HG03565 (cell line): Measurements from ENCODE around the gene RPSA.
A peak's percentile ranks its signal among the peaks of the same experiment; 100 is the strongest.
"Not testable (repeated sequence)": the region's sequence is repeated elsewhere in the genome, so short reads cannot be mapped to it uniquely, and the experiment has no call there.

ENCODE experiments used
- ATAC-seq: cut with Tn5 transposase; IDR thresholded peaks from one replicate; pipeline ENCODE4 v1.9.1; 2021; ENCODE audit warnings: mild to moderate bottlenecking, moderate library complexity; ENCODE audit not compliant: unreplicated experiment

Gene RPSA

DNA sequence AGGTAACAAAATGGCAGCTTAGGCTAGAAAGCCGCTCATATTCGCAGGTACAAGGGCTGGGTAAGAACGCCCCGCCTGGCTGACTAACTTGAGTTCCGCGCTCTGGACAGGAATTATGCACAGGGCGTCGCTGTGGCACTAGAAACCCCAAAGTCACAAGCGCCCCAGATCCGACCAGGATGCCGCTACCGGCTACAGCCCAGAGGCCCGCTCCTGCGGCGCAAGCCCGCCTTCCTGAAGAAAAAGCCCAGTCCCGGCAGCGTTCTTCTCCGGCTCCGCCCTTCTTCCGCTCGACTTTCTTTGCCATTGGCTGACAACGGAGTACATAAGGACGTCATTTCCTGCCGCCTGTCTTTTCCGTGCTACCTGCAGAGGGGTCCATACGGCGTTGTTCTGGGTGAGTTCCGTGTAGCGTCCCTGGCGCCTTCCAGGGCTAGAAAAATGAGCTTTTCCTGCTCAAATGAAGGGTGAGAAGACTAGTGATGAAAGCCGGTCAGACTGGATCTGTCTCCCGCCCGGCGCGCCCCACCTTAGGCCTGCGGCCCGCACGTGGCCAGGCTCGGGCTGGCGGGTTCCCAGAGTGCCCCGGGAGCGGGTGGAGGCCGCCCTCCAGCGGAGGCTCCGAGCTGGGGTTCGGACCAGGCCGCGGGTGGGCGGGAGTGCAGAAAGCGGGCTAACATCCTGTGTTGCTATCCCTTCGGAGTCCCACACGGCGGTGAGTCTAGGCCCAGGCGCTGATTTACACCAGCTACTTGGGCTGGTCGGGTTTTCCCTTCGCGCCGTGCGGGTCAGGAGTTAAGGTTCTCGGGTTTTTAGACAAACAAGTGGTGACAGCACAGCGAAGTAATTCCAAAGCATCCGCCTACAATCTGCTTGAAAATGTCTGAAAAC lies at the start of gene RPSA:
Gene RPSA, plus strand, starts transcription at position 353 of the 891 bp plus-strand sequence. CDS start 934 bp downstream, outside the sequence.
- peak; percentile 91 for ATAC-seq

DNA sequence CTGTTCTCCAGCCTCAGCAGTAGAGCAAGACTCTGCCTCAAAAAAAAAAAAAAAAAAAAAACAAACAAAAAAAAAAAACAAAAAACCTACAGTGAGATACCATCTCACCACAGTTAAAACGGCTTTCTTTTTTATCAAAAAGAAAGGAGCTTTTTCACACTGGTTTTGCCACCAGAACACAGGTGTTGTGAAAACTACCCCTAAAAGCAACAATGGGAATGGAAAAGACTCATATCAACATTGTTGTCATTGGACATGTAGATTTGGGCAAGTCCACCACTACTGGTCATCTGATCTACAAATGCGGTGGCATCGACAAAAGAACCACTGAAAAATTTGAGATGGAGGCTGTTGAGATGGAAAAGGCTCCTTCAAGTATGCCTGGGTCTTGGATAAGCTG lies 48.2 kb upstream of the RPSA start:
- no peak for ATAC-seq

DNA sequence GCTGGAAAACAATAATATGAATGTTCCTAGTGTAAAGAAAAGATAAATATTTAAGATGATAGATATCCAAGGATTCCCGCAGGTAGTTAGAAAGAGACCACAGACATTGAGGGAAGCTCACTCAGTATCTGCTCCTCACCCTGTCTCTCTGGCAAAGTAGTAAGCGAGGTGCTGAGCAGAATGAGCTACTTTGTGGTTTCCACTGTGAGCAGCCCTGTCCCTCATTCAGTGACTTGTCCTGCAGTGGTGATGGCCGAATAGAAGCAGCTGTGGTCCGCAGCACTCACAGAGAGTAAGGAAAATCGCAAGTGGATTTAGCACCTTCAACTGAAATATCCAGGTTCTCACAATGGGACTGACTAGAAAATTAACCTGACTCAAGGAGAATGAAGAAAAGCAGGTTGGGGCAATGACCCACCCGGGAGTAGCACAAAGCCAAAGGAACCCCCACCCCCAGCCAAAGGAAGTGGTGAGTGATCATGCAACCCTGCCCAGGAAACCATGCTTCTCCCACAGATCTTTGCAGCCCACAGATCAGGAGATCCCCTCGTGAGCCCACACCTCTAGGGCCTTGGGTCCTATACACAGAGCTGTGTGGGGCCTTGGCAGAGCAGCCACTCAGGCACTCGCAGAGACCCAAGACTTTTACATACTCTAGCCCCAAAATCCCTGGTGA lies 45.1 kb upstream of the RPSA start:
- ATAC-seq: no peak

DNA sequence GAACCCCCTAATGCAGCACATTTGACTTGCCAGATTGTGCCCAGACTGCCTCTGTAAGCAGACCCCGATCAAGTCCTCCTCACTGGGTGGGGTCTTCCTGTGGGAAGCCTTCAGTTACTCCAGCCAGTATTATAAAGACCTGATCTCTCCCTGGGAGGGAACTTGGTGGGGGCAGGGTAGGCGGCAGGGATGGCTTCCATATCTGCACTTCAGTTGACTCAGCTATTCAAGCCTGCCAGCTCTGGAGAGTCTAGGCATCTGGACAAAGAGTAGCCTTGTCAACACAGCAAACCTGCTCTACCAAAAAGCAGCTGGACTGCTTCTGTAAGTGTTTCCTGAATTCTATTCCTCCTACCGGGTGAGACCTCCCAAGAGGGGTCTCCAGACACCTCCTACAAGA lies 44.3 kb upstream of the RPSA start:
- ATAC-seq: no peak

DNA sequence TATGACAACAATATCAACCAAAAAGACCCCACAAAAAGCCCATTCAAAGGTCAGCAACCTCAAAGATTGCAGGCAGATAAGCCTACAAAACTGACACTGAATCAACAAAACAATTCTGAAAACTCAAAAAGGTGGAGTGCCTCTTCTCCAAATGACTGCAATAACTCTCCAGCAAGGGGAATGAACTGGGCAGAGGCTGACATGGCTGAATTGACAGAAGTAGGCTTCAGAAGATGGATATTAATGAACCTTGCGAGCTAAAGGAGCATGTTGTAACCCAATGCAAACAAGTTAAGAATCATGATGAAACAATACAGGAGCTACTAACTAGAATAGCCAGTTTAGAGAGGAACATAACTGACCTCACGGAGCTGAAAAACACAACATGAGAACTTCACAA lies 43.7 kb upstream of the RPSA start:
- ATAC-seq: no peak

DNA sequence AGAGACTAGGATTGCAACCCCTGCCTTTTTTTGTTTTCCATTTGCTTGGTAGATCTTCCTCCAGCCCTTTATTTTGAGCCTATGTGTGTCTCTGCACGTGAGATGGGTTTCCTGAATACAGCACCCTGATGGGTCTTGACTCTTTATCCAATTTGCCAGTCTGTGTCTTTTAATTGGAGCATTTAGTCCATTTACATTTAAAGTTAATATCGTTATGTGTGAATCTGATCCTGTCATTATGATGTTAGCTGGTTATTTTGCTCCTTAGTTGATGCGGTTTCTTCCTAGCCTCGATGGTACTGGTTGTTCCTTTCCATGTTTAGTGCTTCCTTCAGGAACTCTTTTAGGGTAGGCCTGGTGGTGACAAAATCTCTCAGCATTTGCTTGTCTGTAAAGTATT lies 36.1 kb upstream of the RPSA start:
- not testable (repeated sequence) for ATAC-seq

DNA sequence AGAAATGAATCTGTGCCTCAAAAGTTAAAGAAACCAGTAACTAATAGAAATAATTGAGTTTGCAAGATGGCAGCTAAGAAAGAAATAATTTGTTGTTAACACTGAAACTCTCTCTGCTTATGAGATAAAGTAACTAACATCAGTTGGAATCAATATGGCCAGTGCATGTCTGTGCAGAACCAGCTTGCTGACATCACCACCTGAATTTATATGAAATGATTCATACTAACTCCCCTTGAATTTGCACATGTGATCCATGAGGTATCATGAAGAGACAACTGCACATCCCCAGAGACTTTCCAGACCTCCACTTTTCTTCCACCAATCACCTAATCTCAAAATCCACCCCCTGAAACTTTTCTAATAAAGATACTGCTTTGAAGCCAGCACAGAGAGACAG lies 33.7 kb upstream of the RPSA start:
- no peak for ATAC-seq

DNA sequence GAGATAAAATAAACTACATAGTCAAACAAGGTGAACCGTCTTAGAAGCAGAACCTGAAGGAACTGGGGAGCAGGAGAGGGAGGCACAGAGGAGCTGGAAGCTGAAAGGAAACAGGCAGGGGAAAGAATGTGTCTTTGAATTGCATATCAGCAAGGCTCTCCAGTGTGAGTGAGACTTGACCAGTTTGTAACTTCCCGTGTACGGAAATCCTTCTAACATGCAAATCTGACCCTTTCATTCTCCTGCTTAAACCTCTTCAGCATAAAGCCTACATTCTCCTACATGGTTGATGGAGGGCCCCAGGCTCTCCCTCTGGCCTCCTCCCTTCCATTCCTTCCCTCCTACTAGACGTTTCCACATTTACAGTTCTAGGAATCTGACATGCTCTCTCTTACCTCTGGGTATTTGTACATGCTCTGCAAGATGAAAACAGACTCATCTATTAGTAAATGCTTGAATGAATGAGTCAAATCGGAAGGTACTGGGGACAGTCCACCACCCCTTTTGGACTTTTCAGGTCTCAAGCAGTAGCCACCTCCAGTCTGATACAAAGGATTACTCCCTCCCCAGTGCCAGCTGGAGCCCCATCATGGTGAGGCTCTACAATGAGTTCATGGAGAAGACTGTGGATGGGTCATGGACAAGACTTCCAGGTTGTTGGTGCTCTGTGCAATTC lies 29.4 kb upstream of the RPSA start:
- no peak for ATAC-seq

DNA sequence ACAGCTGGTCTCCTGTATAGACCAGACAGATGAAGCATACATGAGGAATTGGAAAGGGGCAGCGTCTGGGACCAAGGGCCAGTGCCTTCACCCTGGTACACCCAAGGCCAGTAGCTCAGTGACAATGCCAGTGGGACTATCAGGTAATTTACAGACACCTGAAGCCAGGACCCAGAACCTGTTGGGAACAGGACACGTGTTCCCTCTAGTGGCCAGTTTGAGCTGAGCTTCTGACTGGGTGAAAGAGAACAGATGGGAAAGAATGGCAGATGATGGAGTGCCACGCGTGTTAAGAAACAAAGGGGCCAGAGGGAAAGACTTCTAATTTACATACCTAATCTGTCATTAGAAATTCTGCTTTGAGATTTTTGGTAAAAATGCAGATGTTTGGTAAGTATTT lies 28.4 kb upstream of the RPSA start:
- peak; percentile 58 for ATAC-seq

DNA sequence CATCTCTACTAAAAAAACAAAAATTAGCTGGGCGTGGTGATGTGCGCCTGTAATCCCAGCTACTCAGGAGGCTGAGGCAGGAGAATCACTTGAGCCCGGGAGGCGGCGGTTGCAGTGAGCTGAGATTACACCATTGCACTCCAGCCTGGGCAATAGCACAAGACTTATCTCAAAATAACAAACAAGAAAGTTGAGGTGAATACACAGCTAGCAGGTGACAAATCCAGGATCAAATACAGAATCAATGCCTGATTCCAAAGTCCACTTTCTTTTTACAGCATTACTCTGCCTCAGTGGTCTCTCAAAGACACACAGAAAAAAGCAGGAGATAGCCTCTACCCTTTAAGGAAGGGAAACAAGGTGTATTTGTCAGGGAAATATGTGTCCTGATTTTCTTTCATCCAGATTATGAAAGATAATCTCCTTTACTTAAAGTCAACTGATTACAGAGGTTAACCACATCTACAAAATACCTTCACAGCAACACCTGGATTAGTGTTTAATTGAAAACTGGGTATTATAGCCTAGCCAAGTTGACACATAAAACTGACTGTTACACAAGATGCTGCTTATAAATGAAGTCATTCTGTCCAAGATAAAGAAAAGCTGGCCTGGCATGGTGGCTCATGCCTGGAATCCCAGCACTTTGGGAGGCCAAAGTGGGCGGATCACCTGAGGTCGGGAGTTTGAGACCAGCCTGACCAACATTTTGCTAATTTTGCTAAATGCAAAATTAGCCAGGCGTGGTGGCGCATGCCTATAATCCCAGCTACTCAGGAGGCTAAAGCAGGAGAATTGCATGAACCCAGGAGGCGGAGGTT lies 27.4 kb upstream of the RPSA start:
- no peak for ATAC-seq

DNA sequence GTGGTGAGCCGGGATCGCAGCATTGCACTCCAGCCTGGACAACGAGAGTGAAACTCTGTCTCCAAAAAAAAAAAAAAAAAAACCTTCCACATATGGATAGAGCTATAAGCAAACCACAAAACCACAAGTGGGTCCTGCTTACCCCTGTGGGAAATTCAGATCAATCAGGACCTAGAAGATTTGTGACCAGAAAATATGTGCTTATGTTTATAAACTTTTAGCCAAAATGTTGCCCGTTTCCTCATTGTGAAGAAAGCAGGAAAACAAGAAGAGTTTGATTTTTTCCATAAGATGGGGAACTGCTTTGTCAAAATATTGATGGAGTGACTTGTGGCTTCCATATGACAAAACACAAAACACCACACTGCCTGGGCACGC lies 26.8 kb upstream of the RPSA start:
- no peak for ATAC-seq

DNA sequence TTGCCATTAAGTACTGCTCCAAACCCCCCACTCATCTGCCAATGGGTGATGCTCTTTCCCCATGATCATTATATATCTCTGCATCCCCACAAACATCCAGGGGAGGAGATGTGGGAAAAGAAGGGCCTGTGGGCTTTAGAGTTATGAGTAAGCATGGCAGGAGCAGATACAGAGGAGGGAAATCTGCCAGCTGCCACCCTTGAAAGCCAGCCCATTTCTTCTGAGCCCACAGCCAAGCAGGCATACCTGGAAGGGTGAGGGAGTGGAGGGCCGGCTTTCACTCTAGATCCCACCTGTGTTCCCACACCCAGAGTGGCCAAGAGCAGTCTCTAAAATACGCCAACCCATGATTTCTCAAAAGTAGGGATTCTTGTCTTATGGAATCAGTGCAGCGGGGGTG lies 25.1 kb upstream of the RPSA start:
- no peak for ATAC-seq

DNA sequence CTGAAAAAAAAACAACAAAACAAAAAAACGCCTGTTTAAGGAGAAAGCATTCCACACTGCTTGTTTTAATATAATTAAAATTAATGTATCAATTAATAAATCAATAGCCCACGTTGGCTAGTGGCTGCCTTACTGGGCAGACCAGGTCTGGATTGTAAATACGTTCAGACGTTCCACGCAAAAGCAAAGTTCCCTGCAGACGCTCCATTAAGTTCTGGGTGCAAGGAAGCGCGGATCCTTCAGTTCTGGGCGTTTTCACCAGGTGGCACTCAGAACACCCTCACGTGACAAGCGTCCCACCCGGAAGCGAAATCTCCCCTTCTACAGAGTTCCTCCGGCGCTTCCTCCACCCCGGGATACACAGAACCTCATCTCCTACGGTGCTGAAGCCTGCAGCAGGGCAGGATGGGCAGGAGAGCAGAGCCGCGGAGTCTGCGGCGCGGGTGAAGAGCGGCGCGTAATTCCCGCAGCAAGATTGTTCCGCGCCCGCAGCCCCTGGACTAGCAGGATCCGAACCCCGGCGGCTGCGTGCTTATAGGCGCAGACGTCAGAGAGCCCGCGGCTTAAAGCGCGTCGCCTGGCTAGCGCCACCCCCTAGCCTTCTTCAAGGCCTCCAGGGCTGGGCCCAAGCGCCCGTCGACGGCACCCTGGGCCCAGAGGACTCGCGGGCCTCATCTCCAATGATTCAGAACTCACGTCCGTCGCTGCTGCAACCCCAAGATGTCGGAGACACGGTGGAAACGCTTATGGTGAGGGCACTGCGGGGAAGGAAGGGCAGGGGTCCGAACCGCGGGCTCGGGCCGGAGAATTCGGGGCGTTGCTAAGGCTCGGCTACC lies 23.3 kb upstream of the RPSA start, which contains the start of gene SLC25A38:
Gene SLC25A38, plus strand, starts transcription at position 326 of the 836 bp plus-strand sequence. Its CDS starts 355 bp downstream, at position 681.
- peak; percentile 52 for ATAC-seq

DNA sequence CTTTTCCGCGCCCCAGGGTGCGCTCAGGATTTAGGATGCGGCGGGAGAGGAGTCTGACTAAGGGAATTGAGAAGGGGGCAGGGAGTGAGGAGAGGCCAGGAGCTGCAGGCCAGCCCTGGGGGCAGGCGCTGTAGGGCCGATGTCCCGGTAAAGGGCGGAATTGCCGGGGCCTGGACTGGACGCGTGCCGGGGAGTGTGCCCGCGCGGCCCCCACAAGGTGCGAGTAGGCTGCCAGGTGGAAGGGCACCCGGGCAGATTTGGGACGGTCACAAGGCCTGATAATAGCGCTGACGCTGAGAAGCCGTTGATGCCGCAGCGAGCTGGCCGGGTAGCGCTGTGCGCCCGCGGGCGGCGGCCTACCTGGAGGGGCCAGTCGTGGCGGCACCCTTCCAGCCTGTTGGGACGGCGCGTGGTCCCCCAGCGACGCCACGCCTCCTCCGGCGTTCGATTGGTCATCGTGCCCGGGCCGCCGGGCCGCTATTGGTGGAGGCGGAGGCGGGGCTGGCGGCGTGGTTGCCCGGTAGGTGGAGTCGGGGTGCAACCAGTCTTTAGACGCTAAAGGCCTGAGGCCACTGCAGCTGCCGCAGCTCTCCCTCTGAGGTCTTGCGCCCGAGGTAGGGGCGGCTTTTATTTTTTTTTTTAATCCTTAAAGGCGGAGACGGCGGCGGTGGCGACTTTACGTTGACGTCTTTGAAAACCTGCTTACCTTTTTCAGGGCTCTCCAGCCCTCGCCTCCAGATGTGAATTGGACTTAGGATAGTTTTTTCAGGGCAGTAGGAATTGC lies 22.4 kb upstream of the RPSA start:
- ATAC-seq: peak; percentile 67

DNA sequence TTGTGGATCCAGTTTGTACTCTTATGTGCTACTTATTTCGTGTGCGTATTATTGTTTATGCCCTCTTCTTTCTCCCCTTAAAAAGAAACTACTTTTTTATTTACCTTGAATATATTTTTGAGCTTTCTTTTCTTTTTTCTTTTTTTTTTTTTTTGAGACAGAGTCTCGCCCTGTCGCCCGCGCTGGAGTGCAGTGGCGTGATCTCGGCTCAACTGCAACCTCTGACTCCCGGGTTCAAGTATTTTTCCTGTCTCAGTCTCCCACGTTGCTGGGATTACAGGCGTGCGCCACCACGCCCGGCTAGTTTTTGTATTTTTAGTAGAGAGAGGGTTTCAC lies 21.9 kb upstream of the RPSA start:
- no peak for ATAC-seq

DNA sequence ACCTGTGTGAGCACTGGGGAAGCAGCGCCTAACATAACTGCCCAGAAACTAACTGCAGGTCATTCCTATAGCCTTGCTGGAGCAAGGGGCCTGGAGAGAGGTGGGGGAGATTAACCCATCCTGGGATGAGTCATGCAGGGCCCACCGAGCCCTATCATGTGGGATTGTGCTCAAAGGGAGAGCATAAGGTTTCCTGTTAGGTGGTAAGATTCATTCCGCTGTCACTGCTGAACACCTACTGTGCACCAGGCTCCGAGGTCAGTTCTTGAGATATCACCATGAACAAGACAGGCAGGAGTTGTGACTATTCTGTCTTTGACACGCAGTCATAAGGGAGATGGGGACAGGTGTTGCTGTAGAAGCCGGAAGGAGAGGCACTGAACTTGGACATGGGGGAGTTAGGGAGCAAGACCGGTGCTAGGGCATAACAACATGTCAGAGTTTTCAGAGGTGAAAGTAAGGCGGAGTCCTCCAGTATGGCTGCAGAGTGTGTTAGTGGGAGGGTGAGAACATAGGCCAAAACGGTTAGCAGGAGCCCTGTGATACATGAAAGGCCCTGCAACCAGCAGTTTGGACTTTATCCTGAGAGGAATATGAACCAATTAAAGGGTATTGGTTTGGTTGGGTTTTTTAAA lies 20.9 kb upstream of the RPSA start:
- ATAC-seq: no peak

DNA sequence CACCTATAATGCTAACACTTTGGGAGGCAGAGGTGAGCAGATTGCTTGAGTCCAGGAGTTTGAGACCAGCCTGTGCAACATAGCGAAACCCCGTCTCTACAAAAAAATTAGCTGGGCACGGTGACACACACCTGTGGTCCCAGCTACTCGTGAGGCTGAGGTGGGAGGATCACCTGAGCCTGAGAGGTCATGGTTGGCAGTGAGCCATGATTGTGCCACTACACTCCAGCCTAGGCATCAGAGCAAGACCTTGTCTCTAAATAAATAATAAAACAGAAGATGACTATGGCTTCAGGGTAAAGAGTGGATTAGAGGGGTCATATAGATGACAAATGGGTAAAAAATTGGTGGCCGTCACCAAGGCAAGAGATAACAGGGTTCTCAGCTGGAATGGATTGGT lies 20.2 kb upstream of the RPSA start:
- no peak for ATAC-seq

DNA sequence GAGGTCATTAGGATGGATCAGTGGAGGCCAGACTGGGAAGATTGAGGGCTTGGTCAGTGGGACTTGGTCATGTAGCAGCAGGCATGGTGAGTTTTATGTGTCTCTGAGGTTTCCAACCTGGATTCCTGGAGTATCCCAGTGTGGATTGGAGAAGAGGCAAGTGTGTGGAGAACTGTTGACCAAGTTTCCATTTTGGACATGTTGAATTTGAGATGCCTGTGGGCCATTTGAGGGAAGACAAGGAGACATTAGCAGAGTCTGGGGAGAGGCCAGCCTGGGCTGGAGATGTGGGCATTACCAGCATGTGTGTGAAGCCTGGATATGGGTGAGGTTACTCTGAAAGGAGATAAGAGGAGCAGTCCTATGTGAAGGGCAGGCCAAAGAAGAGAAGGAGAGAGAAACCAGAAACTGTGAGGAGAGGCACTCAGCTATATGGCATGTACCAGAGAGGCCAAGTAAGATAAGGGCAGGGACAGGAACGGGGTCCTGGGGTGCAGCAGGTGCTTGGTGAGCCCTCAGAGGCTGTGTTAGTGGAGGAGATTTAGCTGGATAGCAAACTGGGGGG lies 19.0 kb upstream of the RPSA start:
- no peak for ATAC-seq
